Astrocyte (in vitro differentiated cells and primary cell): ENCODE results near the gene CNTNAP4. TPM values are rescaled to one million over a fixed set of nuclear protein-coding genes. Genes with fewer than 3 reads are reported as not detected.

Experiments used
- DNase-seq: peaks from one replicate; pipeline ENCODE4 v3.0.0-alpha.2; 2010; ENCODE audit warnings: low read depth
- FAIRE-seq: peaks from 2 replicates; lab custom pipeline; 2011; peaks lifted over from hg19 to GRCh38; lab: Jason Lieb, UNC
- H2AFZ ChIP-seq: 2 replicates; pipeline ENCODE4 v1.6.0; 2012; ENCODE audit warnings: low read depth, low read length, inconsistent platforms
- H3K27ac ChIP-seq: 2 replicates; pipeline ENCODE4 v1.5.1; 2011; ENCODE audit warnings: low read depth, low read length, inconsistent platforms
- H3K27me3 ChIP-seq: 2 replicates; pipeline ENCODE4 v1.6.0; 2011; ENCODE audit warnings: low read length, inconsistent platforms; ENCODE audit not compliant: insufficient read depth
- H3K36me3 ChIP-seq: 2 replicates; pipeline ENCODE4 v1.5.1; 2011; ENCODE audit warnings: low read length, inconsistent platforms; ENCODE audit not compliant: insufficient read depth
- H3K4me1 ChIP-seq: 2 replicates; pipeline ENCODE4 v1.5.1; 2011; ENCODE audit warnings: low read length, inconsistent platforms; ENCODE audit not compliant: insufficient read depth
- H3K4me2 ChIP-seq: 2 replicates; pipeline ENCODE4 v1.6.0; 2012; ENCODE audit warnings: low read length, inconsistent platforms
- H3K4me3 ChIP-seq: 2 replicates; pipeline ENCODE4 v1.5.1; 2011; ENCODE audit warnings: low read depth, mild to moderate bottlenecking, low read length, inconsistent platforms; ENCODE audit not compliant: insufficient read depth
- H3K79me2 ChIP-seq: 2 replicates; pipeline ENCODE4 v1.6.0; 2012; ENCODE audit warnings: mild to moderate bottlenecking, low read length, inconsistent platforms; ENCODE audit not compliant: insufficient read depth
- H3K9ac ChIP-seq: 2 replicates; pipeline ENCODE4 v1.6.0; 2012; ENCODE audit warnings: mild to moderate bottlenecking, low read length, inconsistent platforms
- H3K9me3 ChIP-seq: 2 replicates; pipeline ENCODE4 v1.5.1; 2012; ENCODE audit warnings: low read depth, mild to moderate bottlenecking, low read length, inconsistent platforms; ENCODE audit not compliant: insufficient read depth
- H4K20me1 ChIP-seq: 2 replicates; pipeline ENCODE4 v1.6.0; 2012; ENCODE audit warnings: low read length, inconsistent platforms; ENCODE audit not compliant: insufficient read depth
- H3K27ac Mint-ChIP-seq: one replicate; pipeline ENCODE4 v1.8.0; 2021; ENCODE audit warnings: mild to moderate bottlenecking, mixed read lengths; ENCODE audit not compliant: unreplicated experiment
- H3K27me3 Mint-ChIP-seq: one replicate; pipeline ENCODE4 v1.8.0; 2021; ENCODE audit warnings: low read depth, mixed read lengths; ENCODE audit not compliant: unreplicated experiment
- H3K36me3 Mint-ChIP-seq: one replicate; pipeline ENCODE4 v1.8.0; 2021; ENCODE audit warnings: low read depth, mixed read lengths; ENCODE audit not compliant: unreplicated experiment
- H3K4me1 Mint-ChIP-seq: one replicate; pipeline ENCODE4 v1.8.0; 2021; ENCODE audit warnings: low read depth, mixed read lengths; ENCODE audit not compliant: unreplicated experiment
- H3K4me3 Mint-ChIP-seq: one replicate; pipeline ENCODE4 v1.8.0; 2021; ENCODE audit warnings: mild to moderate bottlenecking, moderate library complexity, mixed read lengths; ENCODE audit not compliant: unreplicated experiment
- H3K9me3 Mint-ChIP-seq: one replicate; pipeline ENCODE4 v1.8.0; 2021; ENCODE audit warnings: mild to moderate bottlenecking, mixed read lengths; ENCODE audit not compliant: unreplicated experiment
- EZH2 ChIP-seq: IDR thresholded peaks from 2 replicates; pipeline ENCODE4 v1.6.1; 2012; ENCODE audit warnings: mild to moderate bottlenecking, low read length, inconsistent platforms; ENCODE audit not compliant: insufficient read depth
- total RNA-seq: library from RNA; stranded (reverse); gene quantifications from 2 replicates; pipeline ENCODE4 v1.2.1, GENCODE V29; 2021
- TF ChIP-seq, protein P1 (sequence below): IDR thresholded peaks from 2 replicates; pipeline ENCODE4 v1.5.1; 2011; ENCODE audit warnings: low read depth, mild to moderate bottlenecking, inconsistent platforms, low read length, moderate library complexity; ENCODE audit not compliant: insufficient read depth

Gene CNTNAP4
- total RNA-seq, 1 donor from 2014 or later = not detected

DNA sequence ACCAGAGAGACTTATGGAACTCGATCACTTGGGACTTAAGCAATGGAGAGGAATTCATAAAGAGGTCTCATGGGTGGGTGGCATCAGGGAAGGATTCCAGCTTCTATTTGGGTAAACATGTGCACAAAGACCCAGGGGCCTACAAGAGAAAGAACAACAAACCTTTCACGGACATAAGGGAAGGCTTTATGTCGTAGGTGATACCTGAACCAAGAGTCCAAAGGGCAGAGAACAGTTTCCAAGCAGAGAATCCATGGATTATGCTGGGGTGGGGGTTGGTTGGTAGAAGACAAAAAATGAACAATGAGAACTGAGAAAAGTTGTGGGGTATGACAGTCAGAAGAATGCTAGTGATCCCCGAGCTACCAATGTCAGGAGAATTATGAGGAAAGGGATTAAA is 119.8 kb downstream of the CNTNAP4 start:
- H3K4me2 ChIP-seq = no peak overlapping the region
- no peak for FAIRE-seq
- no peak overlapping the region for H3K27ac Mint-ChIP-seq
- DNase-seq = no peak
- no peaks in the 10 kb centered on the region for H3K27me3 Mint-ChIP-seq
- H3K4me1 ChIP-seq = no peaks in the 10 kb centered on the region
- H3K9me3 ChIP-seq = no peaks in the 10 kb centered on the region
- H3K9me3 Mint-ChIP-seq = no peaks in the 10 kb centered on the region
- H2AFZ ChIP-seq = no peak overlapping the region
- no peaks in the 10 kb centered on the region for H4K20me1 ChIP-seq
- no peaks in the 10 kb centered on the region for H3K27me3 ChIP-seq
- no peak overlapping the region for H3K9ac ChIP-seq
- H3K4me3 Mint-ChIP-seq = no peak overlapping the region
- H3K4me1 Mint-ChIP-seq = no peaks in the 10 kb centered on the region
- TF ChIP-seq, protein P1, sequence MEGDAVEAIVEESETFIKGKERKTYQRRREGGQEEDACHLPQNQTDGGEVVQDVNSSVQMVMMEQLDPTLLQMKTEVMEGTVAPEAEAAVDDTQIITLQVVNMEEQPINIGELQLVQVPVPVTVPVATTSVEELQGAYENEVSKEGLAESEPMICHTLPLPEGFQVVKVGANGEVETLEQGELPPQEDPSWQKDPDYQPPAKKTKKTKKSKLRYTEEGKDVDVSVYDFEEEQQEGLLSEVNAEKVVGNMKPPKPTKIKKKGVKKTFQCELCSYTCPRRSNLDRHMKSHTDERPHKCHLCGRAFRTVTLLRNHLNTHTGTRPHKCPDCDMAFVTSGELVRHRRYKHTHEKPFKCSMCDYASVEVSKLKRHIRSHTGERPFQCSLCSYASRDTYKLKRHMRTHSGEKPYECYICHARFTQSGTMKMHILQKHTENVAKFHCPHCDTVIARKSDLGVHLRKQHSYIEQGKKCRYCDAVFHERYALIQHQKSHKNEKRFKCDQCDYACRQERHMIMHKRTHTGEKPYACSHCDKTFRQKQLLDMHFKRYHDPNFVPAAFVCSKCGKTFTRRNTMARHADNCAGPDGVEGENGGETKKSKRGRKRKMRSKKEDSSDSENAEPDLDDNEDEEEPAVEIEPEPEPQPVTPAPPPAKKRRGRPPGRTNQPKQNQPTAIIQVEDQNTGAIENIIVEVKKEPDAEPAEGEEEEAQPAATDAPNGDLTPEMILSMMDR = no peak
- TF ChIP-seq EZH2 = no peak
- H3K36me3 ChIP-seq = no peaks in the 10 kb centered on the region
- H3K27ac ChIP-seq = no peak overlapping the region
- H3K36me3 Mint-ChIP-seq = no peaks in the 10 kb centered on the region
- no peak overlapping the region for H3K4me3 ChIP-seq
- H3K79me2 ChIP-seq = no peaks in the 10 kb centered on the region

DNA sequence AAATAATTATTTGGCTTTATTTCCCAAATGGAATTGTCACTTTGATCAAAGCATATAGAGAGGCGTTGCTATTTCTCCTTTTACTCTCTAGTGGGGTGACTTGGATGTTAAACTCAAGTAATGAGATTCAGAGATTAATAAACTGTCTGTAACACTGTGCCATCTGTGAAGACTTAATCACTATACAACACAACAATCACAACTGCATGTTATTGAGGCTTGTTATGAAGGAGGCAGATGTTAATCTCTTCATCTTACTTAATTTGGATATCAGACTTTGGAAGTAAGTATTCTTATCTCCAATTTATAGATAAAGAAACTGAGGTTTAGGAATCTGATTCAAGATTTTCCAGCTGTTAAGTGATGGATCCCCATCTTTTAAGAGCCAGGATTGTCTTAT is 132.5 kb downstream of the CNTNAP4 start:
- Histone ChIP-seq H2AFZ (no peak overlapping the region), H3K4me1 (no peaks in the 10 kb centered on the region), H3K4me2 (no peak overlapping the region), H3K27me3 (no peaks in the 10 kb centered on the region), H4K20me1 (no peaks in the 10 kb centered on the region), H3K9me3 (peaks cover 4% of the 10 kb centered on the region), H3K27ac (no peak overlapping the region), H3K79me2 (no peaks in the 10 kb centered on the region), H3K4me3 (no peak overlapping the region), H3K9ac (no peak overlapping the region), H3K36me3 (no peaks in the 10 kb centered on the region)
- no peaks in the 10 kb centered on the region for H3K36me3 Mint-ChIP-seq
- H3K9me3 Mint-ChIP-seq = no peaks in the 10 kb centered on the region
- DNase-seq (no peak), FAIRE-seq (no peak)
- no peaks in the 10 kb centered on the region for H3K27me3 Mint-ChIP-seq
- TF ChIP-seq, protein P1 = no peak
- no peak for TF ChIP-seq EZH2
- no peaks in the 10 kb centered on the region for H3K4me1 Mint-ChIP-seq
- no peak overlapping the region for H3K27ac Mint-ChIP-seq
- H3K4me3 Mint-ChIP-seq = no peak overlapping the region

DNA sequence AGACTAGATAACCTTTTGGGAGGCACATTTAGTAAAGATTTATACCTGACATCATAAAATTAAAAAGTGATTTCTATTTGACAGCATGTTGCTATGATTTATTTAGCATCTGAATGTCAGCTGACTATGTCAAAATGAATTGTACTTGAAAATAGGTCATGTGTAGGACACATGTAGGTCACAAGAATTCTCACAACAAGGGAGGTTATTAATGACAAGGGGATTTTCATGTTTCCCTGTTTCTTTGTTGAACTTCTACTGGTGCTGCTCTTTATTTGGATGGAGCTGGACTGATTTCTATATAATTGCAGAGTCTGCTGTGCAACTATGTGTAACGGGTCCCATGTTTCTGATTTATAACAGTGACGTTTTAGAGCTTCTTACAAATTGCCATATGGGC is 144.4 kb downstream of the CNTNAP4 start:
- no peak overlapping the region for H3K4me3 ChIP-seq
- Mint-ChIP-seq H3K27me3 (no peaks in the 10 kb centered on the region), H3K36me3 (no peaks in the 10 kb centered on the region), H3K27ac (no peak overlapping the region), H3K9me3 (no peaks in the 10 kb centered on the region), H3K4me3 (no peak overlapping the region), H3K4me1 (no peaks in the 10 kb centered on the region)
- H3K27me3 ChIP-seq = no peaks in the 10 kb centered on the region
- no peak overlapping the region for H3K9ac ChIP-seq
- H3K79me2 ChIP-seq = no peaks in the 10 kb centered on the region
- no peak overlapping the region for H2AFZ ChIP-seq
- no peaks in the 10 kb centered on the region for H3K9me3 ChIP-seq
- FAIRE-seq = no peak
- no peak for TF ChIP-seq EZH2
- TF ChIP-seq, protein P1 = no peak
- no peaks in the 10 kb centered on the region for H3K4me1 ChIP-seq
- no peaks in the 10 kb centered on the region for H3K36me3 ChIP-seq
- no peak overlapping the region for H3K27ac ChIP-seq
- H4K20me1 ChIP-seq = no peaks in the 10 kb centered on the region
- no peak for DNase-seq
- no peak overlapping the region for H3K4me2 ChIP-seq
